GM12878 (cell line): ENCODE results near the gene MPRIP. TPM values are rescaled to one million over a fixed set of nuclear protein-coding genes. Genes with fewer than 3 reads are reported as not detected.

Experiments
- ATAC-seq: fragments of 200-7000 bp; cut with Tn5 transposase; 3 replicates; pipeline ENCODE4 v1.9.1; 2020; ENCODE audit warnings: mild to moderate bottlenecking, moderate library complexity
- BruUV-seq: library from RNA; stranded (reverse); fragments of 400-500 nt; replicated peaks from 2 replicates; lab custom pipeline; 2021; lab: Mats Ljungman, UMichigan
- CTCF ChIA-PET: fragments of 300-600 bp; sonication (Branson Sonifier 250); formaldehyde crosslinking; extraction: SDS; loops from one replicate; lab custom pipeline; 2021; ENCODE audit warnings: inconsistent platforms; lab: Yijun Ruan, JAX
- POLR2A ChIA-PET: fragments of 350-600 bp; formaldehyde crosslinking; extraction: SDS; loops from one replicate; lab custom pipeline; 2021; ENCODE audit warnings: inconsistent platforms; lab: Charles Lee
- RAD21 ChIA-PET: fragments of 300-600 bp; sonication (Branson Sonifier 250); formaldehyde crosslinking; loops from one replicate; lab custom pipeline; 2023; ENCODE audit warnings: antibody characterized with exemption; ENCODE audit not compliant: unreplicated experiment; lab: Charles Lee
- SMC1A ChIA-PET: fragments of 300-600 bp; sonication (Branson Sonifier 250); formaldehyde crosslinking; loops from one replicate; lab custom pipeline; 2023; ENCODE audit not compliant: unreplicated experiment, uncharacterized antibody; lab: Charles Lee
- DNase-seq: peaks from one replicate; pipeline ENCODE4 v3.0.0-alpha.2; 2011; ENCODE audit warnings: low read depth, low spot score
- FAIRE-seq: peaks from 3 replicates; lab custom pipeline; 2011; peaks lifted over from hg19 to GRCh38; lab: Jason Lieb, UNC
- H2AFZ ChIP-seq: 2 replicates; pipeline ENCODE4 v1.6.0; 2011; ENCODE audit warnings: low read depth, low read length, control low read depth; ENCODE audit not compliant: control insufficient read depth
- H3K27ac ChIP-seq: 2 replicates; pipeline ENCODE4 v1.5.1; 2011; ENCODE audit warnings: control low read depth; ENCODE audit not compliant: control insufficient read depth, insufficient read depth
- H3K27me3 ChIP-seq, 2 experiments: replicated peaks in 1 of 2; 2 replicates each; pipeline versions ENCODE4 v1.6.0 to v1.6.1; 2011; ENCODE audit warnings: low read length in 1 of 2; ENCODE audit not compliant: control insufficient read depth in 2 of 2, insufficient read depth in 2 of 2
- H3K36me3 ChIP-seq, 2 experiments: 2 replicates each; pipeline ENCODE4 v1.5.1; 2011; ENCODE audit warnings: low read length in 1 of 2; ENCODE audit not compliant: control insufficient read depth in 2 of 2, insufficient read depth in 2 of 2
- H3K4me1 ChIP-seq: 2 replicates; pipeline ENCODE4 v1.6.1; 2011; ENCODE audit warnings: mild to moderate bottlenecking, low read length, moderate library complexity, mixed read lengths; ENCODE audit not compliant: control insufficient read depth, insufficient read depth
- H3K4me2 ChIP-seq: 2 replicates; pipeline ENCODE4 v1.6.0; 2011; ENCODE audit warnings: control low read depth; ENCODE audit not compliant: control insufficient read depth, insufficient read depth
- H3K4me3 ChIP-seq: fragments of 200-600 bp; sonication (generic); 2 replicates; pipeline ENCODE4 v1.5.1; 2016
- H3K79me2 ChIP-seq: 2 replicates; pipeline ENCODE4 v1.6.0; 2011; ENCODE audit warnings: low read length; ENCODE audit not compliant: control insufficient read depth, insufficient read depth
- H3K9ac ChIP-seq: 2 replicates; pipeline ENCODE4 v1.8.0; 2011; ENCODE audit warnings: low read length, control low read depth, mixed read lengths; ENCODE audit not compliant: control insufficient read depth, insufficient read depth
- H3K9me3 ChIP-seq: replicated peaks from 3 replicates; pipeline ENCODE4 v1.5.1; 2011; ENCODE audit warnings: mild to moderate bottlenecking, low read length; ENCODE audit not compliant: control insufficient read depth, insufficient read depth
- H4K20me1 ChIP-seq: 2 replicates; pipeline ENCODE4 v1.6.0; 2011; ENCODE audit not compliant: control insufficient read depth, insufficient read depth
- ATF3 ChIP-seq: IDR thresholded peaks from 2 replicates; pipeline ENCODE4 v1.6.1; 2011; ENCODE audit warnings: low read depth, mild to moderate bottlenecking, low read length, moderate library complexity, borderline replicate concordance; ENCODE audit errors: extremely low read depth
- BACH1 ChIP-seq: fragments of 450-650 bp; IDR thresholded peaks from 2 replicates; pipeline ENCODE4 v1.6.1; 2017; ENCODE audit warnings: mild to moderate bottlenecking, borderline replicate concordance
- EED ChIP-seq: sonication (generic); IDR thresholded peaks from 2 replicates; pipeline ENCODE4 v1.6.1; 2016; ENCODE audit warnings: antibody characterized with exemption, low read depth
- FOXK2 ChIP-seq: fragments of 450-650 bp; IDR thresholded peaks from 2 replicates; pipeline ENCODE4 v1.6.1; 2017; ENCODE audit warnings: mild to moderate bottlenecking, moderate library complexity
- GATAD2B ChIP-seq: fragments of 450-650 bp; conservative IDR thresholded peaks from 2 replicates; pipeline ENCODE4 v1.6.1; 2017; ENCODE audit warnings: low read depth, mild to moderate bottlenecking, moderate library complexity
- IKZF2 ChIP-seq, 2 experiments: fragments of 450-650 bp; IDR thresholded peaks; 2 replicates each; pipeline ENCODE4 v1.6.1; 2017; ENCODE audit warnings: mild to moderate bottlenecking in 2 of 2, moderate library complexity in 2 of 2
- JUNB ChIP-seq: IDR thresholded peaks from 2 replicates; pipeline ENCODE4 v1.6.1; 2016; ENCODE audit warnings: antibody characterized with exemption, mild to moderate bottlenecking
- JUND ChIP-seq: IDR thresholded peaks from 2 replicates; pipeline ENCODE4 v1.6.1; 2012; ENCODE audit warnings: low read depth, mild to moderate bottlenecking, low read length, improper control_type of control experiment, moderate library complexity
- MEF2B ChIP-seq: fragments of 450-650 bp; IDR thresholded peaks from 2 replicates; pipeline ENCODE4 v1.6.1; 2018; ENCODE audit warnings: mild to moderate bottlenecking, moderate library complexity; ENCODE audit not compliant: partially characterized antibody, poor library complexity, severe bottlenecking
- MLLT1 ChIP-seq: fragments of 450-650 bp; IDR thresholded peaks from 2 replicates; pipeline ENCODE4 v1.6.1; 2016; ENCODE audit warnings: mild to moderate bottlenecking
- MXI1 ChIP-seq: fragments of 150-350 bp; IDR thresholded peaks from 2 replicates; pipeline ENCODE4 v1.6.1; 2011; ENCODE audit warnings: low read depth, mild to moderate bottlenecking, inconsistent platforms, low read length, improper control_type of control experiment
- PAX5 ChIP-seq: IDR thresholded peaks from 2 replicates; pipeline ENCODE4 v1.6.1; 2011; ENCODE audit warnings: low read depth, low read length, borderline replicate concordance
- RCOR1 ChIP-seq: conservative IDR thresholded peaks from 2 replicates; pipeline ENCODE4 v1.6.1; 2012; ENCODE audit warnings: low read depth, low read length, improper control_type of control experiment
- RFX5 ChIP-seq: IDR thresholded peaks from 2 replicates; pipeline ENCODE4 v1.6.1; 2011; ENCODE audit warnings: low read depth, low read length, improper control_type of control experiment
- SMARCA5 ChIP-seq: fragments of 450-650 bp; IDR thresholded peaks from 2 replicates; pipeline ENCODE4 v1.6.1; 2017; ENCODE audit warnings: mild to moderate bottlenecking
- TAF1 ChIP-seq: IDR thresholded peaks from 2 replicates; pipeline ENCODE4 v1.6.1; 2011; ENCODE audit warnings: mild to moderate bottlenecking, low read depth, low read length, borderline replicate concordance
- TCF3 ChIP-seq: IDR thresholded peaks from 2 replicates; pipeline ENCODE4 v1.6.1; 2012; ENCODE audit warnings: low read depth, mild to moderate bottlenecking, low read length, borderline replicate concordance; ENCODE audit not compliant: insufficient read depth
- ZSCAN29 ChIP-seq: fragments of 450-650 bp; IDR thresholded peaks from 2 replicates; pipeline ENCODE4 v1.6.1; 2017; ENCODE audit warnings: mild to moderate bottlenecking, moderate library complexity
- WGBS: methylation state at CpG from one replicate; pipeline ENCODE4 v1.1.6; 2016; ENCODE audit warnings: low lambda C conversion rate; ENCODE audit not compliant: insufficient replicate concordance, insufficient coverage; ENCODE audit errors: missing lambda C conversion rate; 5-methylcytosine and 5-hydroxymethylcytosine counted together
- in situ Hi-C: fragments of 300-500 bp; cut with MboI; formaldehyde crosslinking; loops from 9 replicates; pipeline ENCODE4 v1.14.3; 2018; ENCODE audit warnings: mixed read lengths
- intact Hi-C: fragments of 100-400 bp; cut with micrococcal nuclease; formaldehyde crosslinking; loops from one replicate; pipeline ENCODE4 v1.14.2; 2022; ENCODE audit not compliant: unreplicated experiment
- polyA plus RNA-seq, 11 experiments: library from polyadenylated mRNA; depleted of rRNA in 4 of 11; unstranded in 6 of 11; stranded (reverse) in 5 of 11; fragments of >200 nt; fragmentation: Nextera tagmentation in 4 of 11; fragmentation: Illumina TruSeq in 1 of 11; extraction: Ambion mirVana in 4 of 11; extraction: Trizol in 1 of 11; gene quantifications; 1 replicate in 1 of 11; 2 replicates in 10 of 11; pipeline versions ENCODE4 v1.2.1 to v1.2.3, GENCODE V29; 2011 to 2016; ENCODE audit warnings: inconsistent platforms in 2 of 11, missing spikeins in 2 of 11, low read depth in 1 of 11
- total RNA-seq, 4 experiments: library from RNA; depleted of rRNA in 3 of 4; stranded (reverse); fragments of >200 nt in 3 of 4; fragmentation: Illumina TruSeq in 1 of 4; extraction: Trizol in 1 of 4; gene quantifications; 2 replicates each; pipeline versions ENCODE4 v1.2.1 to v1.2.3, GENCODE V29; 2013 to 2021

MPRIP gene
- total and polyA plus RNA-seq, 10 of the 15 experiments (the other 5 are each of a cell fraction or from before 2014, with no cell fraction given), result 16.5 to 168 (median 71.7) TPM

GRCh38 chr17:17087424-17088015 is 45.3 kb downstream of the MPRIP start:
- Histone ChIP-seq H4K20me1 (no peaks in the 10 kb centered on the region; the same call in 1 of the 2 replicates), H3K9me3 (no peaks in the 10 kb centered on the region)
- ChIA-PET CTCF (no interaction called here), RAD21 (no interaction called here)
- FAIRE-seq, result no peak
- intact Hi-C loops, result no loop called here
- no peak for ATAC-seq
- no peak for TF ChIP-seq RFX5
- TF ChIP-seq IKZF2 (IDR thresholded peaks at IDR 0.05), result no peak
- no peak for TF ChIP-seq MEF2B
- no peak for TF ChIP-seq TCF3
- TF ChIP-seq, all 136 proteins: peak for 0
- in situ Hi-C loops, result no loop called here
- SMC1A ChIA-PET, result no interaction called here
- BruUV-seq, result no TSS peak
- no peak for DNase-seq
- 85% methylated on average over 13 of the region's 13 CpGs for WGBS
- Histone ChIP-seq H3K4me2 (no peak overlapping the region), H3K79me2 (no peaks in the 10 kb centered on the region; the same call in 1 of the 2 replicates), H3K4me3 (no peak overlapping the region), H2AFZ (no peak overlapping the region), H3K27me3 (no peaks in the 10 kb centered on the region), H3K4me1 (no peaks in the 10 kb centered on the region), H3K9ac (no peak overlapping the region), H3K36me3 (peaks cover 21 to 28% of the 10 kb centered on the region in 2 experiments), H3K27ac (no peak overlapping the region)
- POLR2A ChIA-PET, result no interaction called here

GRCh38 chr17:17088086-17088485 is 45.8 kb downstream of the MPRIP start:
- no peak for FAIRE-seq
- no peak overlapping the region for H3K4me3 ChIP-seq
- H3K36me3 ChIP-seq, result peaks cover 19 to 28% of the 10 kb centered on the region in 2 experiments
- H4K20me1 ChIP-seq, result no peaks in the 10 kb centered on the region; the same call in 1 of the 2 replicates
- no peaks in the 10 kb centered on the region for H3K9me3 ChIP-seq
- BruUV-seq, result no TSS peak
- H2AFZ ChIP-seq, result no peak overlapping the region
- CTCF ChIA-PET, result no interaction called here
- no peaks in the 10 kb centered on the region for H3K27me3 ChIP-seq
- SMC1A ChIA-PET, result no interaction called here
- H3K27ac ChIP-seq, result no peak overlapping the region
- intact Hi-C loops (no loop called here), in situ Hi-C loops (no loop called here)
- POLR2A ChIA-PET, result no interaction called here
- RAD21 ChIA-PET, result no interaction called here
- ATAC-seq, result no peak
- no peak for DNase-seq
- no peaks in the 10 kb centered on the region; the same call in 1 of the 2 replicates for H3K79me2 ChIP-seq
- over 99% methylated on average over 10 of the region's 10 CpGs for WGBS
- H3K4me1 ChIP-seq, result no peaks in the 10 kb centered on the region
- H3K4me2 ChIP-seq, result no peak overlapping the region
- H3K9ac ChIP-seq, result no peak overlapping the region
- TF ChIP-seq ATF3 (no peak), BACH1 (no peak), JUNB (no peak), PAX5 (no peak), RCOR1 (no peak), MLLT1 (no peak), FOXK2 (no peak), MXI1 (no peak), ZSCAN29 (no peak), SMARCA5 (no peak), JUND (no peak), EED (no peak), IKZF2 (IDR thresholded peaks at IDR 0.05) (no peak), GATAD2B (no peak), TAF1 (no peak)
